Ovary (tissue), 10 donors: ENCODE results near the gene GRIN1. TPM values are rescaled to one million over a fixed set of nuclear protein-coding genes. Genes with fewer than 3 reads are reported as not detected.

Experiments used
- DNase-seq, 5 donors: peaks; one replicate each; pipeline ENCODE4 v3.0.0-alpha.2; 2019 to 2020
- H3K27ac ChIP-seq, 2 donors: fragments of 200-600 bp; one replicate each; pipeline versions ENCODE4 v1.5.1 to v1.8.0; 2019 to 2022
- H3K27me3 ChIP-seq: fragments of 200-600 bp; one replicate; pipeline ENCODE4 v1.8.0; 2022
- H3K36me3 ChIP-seq: fragments of 200-600 bp; sonication (generic); one replicate; pipeline ENCODE4 v1.5.1; 2019
- H3K4me1 ChIP-seq: one replicate; pipeline ENCODE4 v1.8.1; 2013; ENCODE audit warnings: mild to moderate bottlenecking, moderate library complexity; ENCODE audit not compliant: insufficient read depth
- H3K4me3 ChIP-seq: fragments of 200-600 bp; sonication (generic); one replicate; pipeline ENCODE4 v1.5.1; 2017
- H3K9me3 ChIP-seq, 2 donors: fragments of 200-600 bp in 1 of 2; sonication (generic) in 1 of 2; one replicate each; pipeline versions ENCODE4 v1.5.1 to v1.8.1; 2013 to 2019; ENCODE audit warnings: mild to moderate bottlenecking in 1 of 2, moderate library complexity in 1 of 2
- EP300 ChIP-seq: sonication (generic); formaldehyde crosslinking; IDR thresholded peaks from one replicate; pipeline ENCODE4 v1.6.1; 2017; ENCODE audit warnings: antibody characterized with exemption
- POLR2A ChIP-seq: fragments of 450-650 bp; IDR thresholded peaks from one replicate; pipeline ENCODE4 v1.6.1; 2017; ENCODE audit warnings: antibody characterized with exemption, mild to moderate bottlenecking, moderate library complexity
- WGBS, 3 donors: extraction: QIAGEN DNeasy Blood & Tissue Kit in 1 of 3; methylation state at CpG; one replicate each; pipeline versions ENCODE4 v1.1.5 to v1.1.7; 2013 to 2017; 5-methylcytosine and 5-hydroxymethylcytosine counted together
- intact Hi-C, 4 donors: fragments of 100-400 bp; cut with DNase I; formaldehyde crosslinking; loops; one replicate each; pipeline versions ENCODE4 v1.11.0 to v1.15.1; 2022 to 2023
- long read RNA-seq, 3 donors: library from polyadenylated mRNA in 2 of 3; unstranded in 2 of 3; transcript quantifications; one replicate each; pipeline ENCODE4 v2.0.0 and lab custom pipeline, GENCODE V29; 2021 to 2026
- polyA plus RNA-seq, 2 donors: library from polyadenylated mRNA; stranded (reverse); fragments of 200-250 nt in 1 of 2; fragments of 350-450 nt in 1 of 2; fragmentation: Illumina TruSeq in 1 of 2; extraction: RNeasy Lipid Tissue Mini Kit (QIAGEN cat#74804) in 1 of 2; gene quantifications; one replicate each; pipeline ENCODE4 v1.2.3, GENCODE V29; 2013 to 2014
- total RNA-seq, 7 donors: library from RNA; depleted of rRNA in 2 of 7; stranded (reverse); fragments of >200 nt in 2 of 7; fragmentation: NEBNext Ultra II Directional in 3 of 7; extraction: Animal tissue kit (Norgen Biotek cat#: 25700) in 3 of 7; gene quantifications; one replicate each; pipeline versions ENCODE4 v1.1.0 to v1.2.4, GENCODE V29; 2016 to 2023
- TF ChIP-seq, protein P1 (sequence below), 3 donors: fragments of 450-650 bp in 2 of 3; fragments of 200-600 bp in 1 of 3; IDR thresholded peaks; one replicate each; pipeline versions ENCODE4 v1.5.1 to v1.8.0; 2016 to 2022; ENCODE audit warnings: antibody characterized with exemption in 3 of 3, mild to moderate bottlenecking in 1 of 3
- donor health status: DM: no; HTN: no; CAD: no; lungs with moderate emphysema.
- donor health status: DM: no; HTN: no; CAD: no.
- donor health status: Bipolar disorder and iron deficiency.
- donor health status: DM: yes; HTN: yes; CAD: no.
- donor health status: DM: no; HTN: no; CAD: no.
- donor health status: DM: yes; HTN: yes; CAD: no.

The GRIN1 gene
- total RNA-seq (under 1 TPM in 1 of 7 donors, not detected in 6; 0.15 TPM), polyA plus RNA-seq (not detected)
- long read RNA-seq, donor 1: 0 reads
- long read RNA-seq, donor 2: 0 reads
- long read RNA-seq, donor 3: 0 reads

GRCh38 chr9:137138722-137139467 is at the start of gene GRIN1:
GRIN1 (plus strand) TSS chr9:137139154; CDS start chr9:137139487, 333 bp downstream.
- TF ChIP-seq, protein P1, sequence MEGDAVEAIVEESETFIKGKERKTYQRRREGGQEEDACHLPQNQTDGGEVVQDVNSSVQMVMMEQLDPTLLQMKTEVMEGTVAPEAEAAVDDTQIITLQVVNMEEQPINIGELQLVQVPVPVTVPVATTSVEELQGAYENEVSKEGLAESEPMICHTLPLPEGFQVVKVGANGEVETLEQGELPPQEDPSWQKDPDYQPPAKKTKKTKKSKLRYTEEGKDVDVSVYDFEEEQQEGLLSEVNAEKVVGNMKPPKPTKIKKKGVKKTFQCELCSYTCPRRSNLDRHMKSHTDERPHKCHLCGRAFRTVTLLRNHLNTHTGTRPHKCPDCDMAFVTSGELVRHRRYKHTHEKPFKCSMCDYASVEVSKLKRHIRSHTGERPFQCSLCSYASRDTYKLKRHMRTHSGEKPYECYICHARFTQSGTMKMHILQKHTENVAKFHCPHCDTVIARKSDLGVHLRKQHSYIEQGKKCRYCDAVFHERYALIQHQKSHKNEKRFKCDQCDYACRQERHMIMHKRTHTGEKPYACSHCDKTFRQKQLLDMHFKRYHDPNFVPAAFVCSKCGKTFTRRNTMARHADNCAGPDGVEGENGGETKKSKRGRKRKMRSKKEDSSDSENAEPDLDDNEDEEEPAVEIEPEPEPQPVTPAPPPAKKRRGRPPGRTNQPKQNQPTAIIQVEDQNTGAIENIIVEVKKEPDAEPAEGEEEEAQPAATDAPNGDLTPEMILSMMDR (IDR thresholded peaks at IDR 0.05): no peak
- no peak for TF ChIP-seq EP300
- H3K27ac ChIP-seq: no peak within 1 kb of the TSS
- H3K36me3 ChIP-seq: no peaks in the 10 kb centered on the region
- peaks cover 8% of the 10 kb centered on the region for H3K4me1 ChIP-seq
- intact Hi-C loops: no loop called here
- DNase-seq: peak in 4 of 5 donors; percentile 32 to 76 (median 61)
- no peaks in the 10 kb centered on the region for H3K9me3 ChIP-seq
- no peak within 1 kb of the TSS for H3K4me3 ChIP-seq
- WGBS, 3 donors: 2 to 4% (median 2%) methylated on average over 68 to 104 of the region's 104 CpGs
- H3K27me3 ChIP-seq: peaks cover 3% of the 10 kb centered on the region

DNA sequence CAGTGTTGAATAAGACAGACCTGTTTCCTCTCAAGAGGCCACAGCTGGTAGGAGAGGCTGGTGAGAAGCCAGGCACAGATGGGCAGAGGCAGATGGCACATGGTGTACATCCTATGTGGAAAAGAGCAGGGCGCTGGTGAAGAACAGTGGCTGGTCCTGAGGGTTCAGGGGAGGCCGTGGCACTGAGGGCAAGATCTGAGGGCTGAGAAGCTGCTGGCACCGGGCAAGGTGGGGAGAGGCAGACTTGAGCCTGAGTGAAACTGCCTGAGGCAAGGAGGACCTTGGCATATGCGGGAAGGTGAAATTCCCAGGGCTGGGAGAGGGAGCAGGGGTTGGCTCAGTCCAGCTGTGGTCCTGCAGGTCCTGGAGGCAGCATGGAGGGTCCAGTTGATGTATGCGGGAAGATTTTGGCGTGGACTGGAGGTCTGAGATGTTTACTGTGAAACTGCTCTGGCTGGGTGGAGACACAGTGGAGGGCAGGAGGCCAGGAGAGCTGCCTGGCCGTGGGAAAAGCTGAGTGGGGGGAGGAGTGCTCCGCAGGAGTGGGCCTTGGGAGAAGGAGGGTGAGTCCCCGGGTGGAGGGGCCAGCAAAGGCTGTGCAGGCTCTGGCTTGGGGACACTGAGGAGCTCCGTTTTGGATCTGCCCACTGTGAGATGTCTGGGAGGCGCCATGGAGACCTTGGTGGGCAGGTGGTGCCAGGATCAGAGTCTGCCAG is 49.6 kb upstream of the GRIN1 start:
- Histone ChIP-seq H3K4me1 (peaks cover 9% of the 10 kb centered on the region), H3K4me3 (no peak overlapping the region), H3K9me3 (no peaks in the 10 kb centered on the region), H3K27me3 (no peaks in the 10 kb centered on the region), H3K36me3 (no peaks in the 10 kb centered on the region), H3K27ac (no peak overlapping the region)
- 59 to 69% (median 63%) methylated on average over 11 of the region's 11 CpGs for WGBS, 3 donors
- DNase-seq: no peak
- TF ChIP-seq POLR2A: no peak
- TF ChIP-seq, protein P1 (IDR thresholded peaks at IDR 0.05): no peak
- intact Hi-C loops: no loop called here

GRCh38 chr9:137095664-137096517 is 43.1 kb upstream of the GRIN1 start:
- H3K9me3 ChIP-seq: no peaks in the 10 kb centered on the region
- DNase-seq: no peak
- intact Hi-C loops: no loop called here
- H3K4me1 ChIP-seq: no peaks in the 10 kb centered on the region
- H3K27ac ChIP-seq: no peak overlapping the region
- TF ChIP-seq, protein P1 (IDR thresholded peaks at IDR 0.05): no peak
- TF ChIP-seq POLR2A (no peak), EP300 (no peak)
- H3K4me3 ChIP-seq: no peak overlapping the region
- WGBS, 3 donors: 72 to 78% (median 77%) methylated on average over 30 of the region's 30 CpGs
- H3K27me3 ChIP-seq: no peaks in the 10 kb centered on the region
- no peaks in the 10 kb centered on the region for H3K36me3 ChIP-seq
